ENCODE results near the gene ACACB.

The ACACB gene

GRCh38 chr12:109291117-109291516, 174.7 kb downstream of the ACACB start:
- no peak for TF ChIP-seq CTCF (IDR thresholded peaks at IDR 0.05; ENCODE audit: insufficient read depth, missing control alignments)
- FAIRE-seq (no peak), DNase-seq (ENCODE audit: insufficient read length, low spot score) (no peak)

- no peak for TF ChIP-seq CTCF (IDR thresholded peaks at IDR 0.05; ENCODE audit: insufficient read depth, missing control alignments)
- no peak for DNase-seq (ENCODE audit: insufficient read length, low spot score)
- no peak for FAIRE-seq
Measured at GRCh38 chr12:109291521-109292341, 175.3 kb downstream of the ACACB start.

GRCh38 chr12:109292342-109292711, 175.9 kb downstream of the ACACB start:
- no peak for TF ChIP-seq CTCF (IDR thresholded peaks at IDR 0.05; ENCODE audit: insufficient read depth, missing control alignments)
- DNase-seq (ENCODE audit: insufficient read length, low spot score) = no peak
- FAIRE-seq = no peak

- no peak for FAIRE-seq
- no peak for TF ChIP-seq CTCF (IDR thresholded peaks at IDR 0.05; ENCODE audit: insufficient read depth, missing control alignments)
- DNase-seq (ENCODE audit: insufficient read length, low spot score) = no peak
Measured at GRCh38 chr12:109293106-109293505, 176.7 kb downstream of the ACACB start.

GRCh38 chr12:109294286-109294796, 178.0 kb downstream of the ACACB start:
- TF ChIP-seq CTCF (IDR thresholded peaks at IDR 0.05; ENCODE audit: insufficient read depth, missing control alignments) = no peak
- FAIRE-seq (no peak), DNase-seq (ENCODE audit: insufficient read length, low spot score) (no peak)

- no peak for FAIRE-seq
- DNase-seq (ENCODE audit: insufficient read length, low spot score) = no peak
- no peak for TF ChIP-seq CTCF (IDR thresholded peaks at IDR 0.05; ENCODE audit: insufficient read depth, missing control alignments)
Measured at GRCh38 chr12:109295764-109296425, 179.5 kb downstream of the ACACB start.

- DNase-seq (ENCODE audit: insufficient read length, low spot score) (no peak), FAIRE-seq (no peak)
- TF ChIP-seq CTCF (IDR thresholded peaks at IDR 0.05; ENCODE audit: insufficient read depth, missing control alignments) = no peak
Measured at GRCh38 chr12:109296431-109296830, 180.0 kb downstream of the ACACB start.
